Neural cell (in vitro differentiated cells): ENCODE results near the gene AMPH. TPM values are rescaled to one million over a fixed set of nuclear protein-coding genes. Genes with fewer than 3 reads are reported as not detected.
"Not testable (repeated sequence)": the region's sequence is repeated elsewhere in the genome, so short reads cannot be mapped to it uniquely, and the experiment has no call there.

Experiments
- H2AFZ ChIP-seq: fragments of 200-600, 300-800 bp; sonication (generic), shearing (Covaris generic); 2 replicates; pipeline ENCODE4 v1.6.0; 2014; ENCODE audit warnings: low read depth, mild to moderate bottlenecking, antibody characterized with exemption, low read length, moderate library complexity
- H3F3A ChIP-seq: fragments of 200-600 bp; shearing (Covaris generic); 2 replicates; pipeline ENCODE4 v1.6.1; 2016; ENCODE audit warnings: mild to moderate bottlenecking, moderate library complexity, mixed read lengths, antibody characterized with exemption, low read length; ENCODE audit not compliant: insufficient read depth, poor library complexity, severe bottlenecking
- H3K27ac ChIP-seq: fragments of 200-600, 300-800 bp; sonication (generic), shearing (Covaris generic); 2 replicates; pipeline ENCODE4 v1.5.1; 2014; ENCODE audit warnings: mild to moderate bottlenecking, low read length, moderate library complexity
- H3K27me3 ChIP-seq: fragments of 300-800, 200-600 bp; sonication (generic), shearing (Covaris generic); 2 replicates; pipeline ENCODE4 v1.6.0; 2014; ENCODE audit warnings: mild to moderate bottlenecking, low read depth, low read length, moderate library complexity; ENCODE audit not compliant: insufficient read depth
- H3K36me3 ChIP-seq: fragments of 300-800, 200-600 bp; sonication (generic), shearing (Covaris generic); 2 replicates; pipeline ENCODE4 v1.5.1; 2014; ENCODE audit warnings: mild to moderate bottlenecking, antibody characterized with exemption, low read length, moderate library complexity; ENCODE audit not compliant: insufficient read depth
- H3K4me2 ChIP-seq: fragments of 300-800, 200-600 bp; sonication (generic), shearing (Covaris generic); 2 replicates; pipeline ENCODE4 v1.6.0; 2014; ENCODE audit warnings: mild to moderate bottlenecking, low read length
- H3K4me3 ChIP-seq: fragments of 300-800, 200-600 bp; sonication (generic), shearing (Covaris generic); 2 replicates; pipeline ENCODE4 v1.5.1; 2014; ENCODE audit warnings: mild to moderate bottlenecking, low read length, moderate library complexity
- H3K79me2 ChIP-seq: fragments of 200-600 bp; shearing (Covaris generic); replicated peaks from 2 replicates; pipeline ENCODE4 v1.6.0; 2014; ENCODE audit warnings: mild to moderate bottlenecking, low read length, moderate library complexity; ENCODE audit not compliant: insufficient read depth
- H3K9ac ChIP-seq: fragments of 300-800, 200-600 bp; sonication (generic), shearing (Covaris generic); 2 replicates; pipeline ENCODE4 v1.6.1; 2016; ENCODE audit warnings: mild to moderate bottlenecking, low read length, mixed read lengths
- H3K9me2 ChIP-seq: fragments of 200-600 bp; shearing (Covaris generic); 2 replicates; pipeline ENCODE4 v1.6.1; 2016; ENCODE audit warnings: mild to moderate bottlenecking, low read length, mixed read lengths; ENCODE audit not compliant: insufficient read depth
- H3K9me3 ChIP-seq: fragments of 200-600, 300-800 bp; sonication (generic), shearing (Covaris generic); 2 replicates; pipeline ENCODE4 v1.6.1; 2016; ENCODE audit warnings: mild to moderate bottlenecking, mixed run types, low read length, moderate library complexity, mixed read lengths
- H4K20me1 ChIP-seq: fragments of 200-600 bp; shearing (Covaris generic); 2 replicates; pipeline ENCODE4 v1.6.1; 2016; ENCODE audit warnings: mild to moderate bottlenecking, mixed run types; ENCODE audit not compliant: insufficient read depth
- EP300 ChIP-seq: fragments of 450-650 bp; conservative IDR thresholded peaks from 2 replicates; pipeline ENCODE4 v1.6.1; 2014; ENCODE audit warnings: antibody characterized with exemption, mild to moderate bottlenecking, moderate library complexity; ENCODE audit not compliant: poor library complexity, severe bottlenecking
- EZH2 ChIP-seq: fragments of 200-600, 300-800 bp; shearing (Covaris generic), sonication (generic); IDR thresholded peaks from 2 replicates; pipeline ENCODE4 v1.6.1; 2014; ENCODE audit warnings: antibody characterized with exemption, low read length, borderline replicate concordance, mild to moderate bottlenecking; ENCODE audit not compliant: insufficient read depth, poor library complexity, severe bottlenecking
- MXI1 ChIP-seq: fragments of 450-650 bp; conservative IDR thresholded peaks from 2 replicates; pipeline ENCODE4 v1.6.1; 2014; ENCODE audit warnings: antibody characterized with exemption, mild to moderate bottlenecking; ENCODE audit not compliant: poor library complexity, severe bottlenecking
- REST ChIP-seq: IDR thresholded peaks from 2 replicates; pipeline ENCODE4 v1.6.1; 2012; ENCODE audit warnings: borderline replicate concordance
- TAF1 ChIP-seq: IDR thresholded peaks from 2 replicates; pipeline ENCODE4 v1.6.1; 2012; ENCODE audit warnings: low read depth
- polyA plus RNA-seq: library from polyadenylated mRNA; depleted of rRNA; stranded (reverse); fragments of >200 nt; gene quantifications from 2 replicates; pipeline ENCODE4 v1.2.3, GENCODE V29; 2014

AMPH gene
- polyA plus RNA-seq, 1 donor from 2014 or later = 33.7 TPM

DNA sequence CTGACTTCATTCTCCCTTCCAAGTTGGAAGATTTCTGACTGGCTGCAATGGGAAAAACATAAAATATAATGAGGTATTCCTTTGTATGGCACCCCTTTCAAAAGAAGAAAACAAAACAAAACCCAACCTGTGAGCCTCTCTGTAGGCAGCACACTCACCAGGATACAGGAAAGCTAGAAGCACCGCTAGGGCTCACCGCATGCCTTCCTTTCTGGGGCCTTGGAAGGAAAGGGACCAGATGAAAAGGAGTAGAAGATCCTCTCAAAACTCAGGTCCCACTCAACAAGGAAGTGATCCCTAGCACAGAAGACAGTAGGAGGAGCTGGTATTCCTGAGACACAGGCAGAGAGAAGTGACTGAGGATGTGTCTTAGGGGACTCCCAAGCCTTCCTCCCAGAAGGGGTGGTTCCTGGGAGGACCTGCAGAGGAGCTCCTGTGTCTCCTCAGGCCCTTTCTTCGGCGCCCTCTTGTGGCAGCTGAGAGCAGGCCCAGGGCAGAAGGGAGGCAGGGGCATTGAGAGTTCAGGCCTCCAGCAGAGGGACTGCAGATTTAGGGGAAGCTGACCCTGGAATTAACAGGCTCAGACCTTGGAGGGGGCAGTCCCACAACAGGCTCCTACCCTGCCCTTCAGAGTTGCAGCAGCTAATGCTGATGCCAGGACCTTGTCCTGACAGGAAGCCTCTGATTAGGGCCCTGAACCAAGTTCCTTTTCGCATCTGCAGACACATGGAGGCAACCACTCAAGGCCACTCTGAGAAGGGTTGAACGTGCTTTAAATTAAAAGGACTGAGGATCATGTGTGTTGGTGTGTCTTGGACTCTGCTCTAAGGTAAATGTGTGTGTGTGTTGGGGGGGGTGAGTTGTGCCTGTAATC is 285.6 kb downstream of the AMPH start:
- not testable (repeated sequence) for H3K27me3 ChIP-seq, H3K9me3 ChIP-seq, H4K20me1 ChIP-seq, H3K79me2 ChIP-seq, H3K4me2 ChIP-seq, H2AFZ ChIP-seq, H3K36me3 ChIP-seq, H3K27ac ChIP-seq, H3K9me2 ChIP-seq, H3F3A ChIP-seq, H3K9ac ChIP-seq, H3K4me3 ChIP-seq

DNA sequence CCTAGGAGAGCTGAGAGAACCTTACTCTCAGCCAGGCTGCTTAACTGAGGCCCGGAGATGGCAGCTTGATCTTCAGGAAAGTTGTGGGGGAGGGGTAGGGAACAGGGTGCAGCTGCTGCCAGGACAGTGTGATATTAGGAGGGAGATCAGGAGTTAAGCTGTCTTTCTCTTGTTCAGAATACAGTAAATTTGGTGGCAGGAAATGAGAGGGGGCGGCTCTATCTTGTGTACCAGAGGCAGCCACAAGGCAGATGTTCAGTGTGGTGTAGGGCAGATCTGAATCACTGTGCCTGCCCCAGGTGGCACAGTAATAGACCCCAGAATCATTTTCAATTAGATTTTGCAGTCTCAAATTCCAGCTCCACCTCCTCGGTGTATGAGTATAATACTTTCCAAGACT is 286.4 kb downstream of the AMPH start:
- H3K4me2 ChIP-seq, H3K9me2 ChIP-seq, H3K79me2 ChIP-seq, H4K20me1 ChIP-seq, H3K9ac ChIP-seq, H3K9me3 ChIP-seq, H2AFZ ChIP-seq, H3K36me3 ChIP-seq, H3K4me3 ChIP-seq, H3K27ac ChIP-seq, H3K27me3 ChIP-seq, H3F3A ChIP-seq: not testable (repeated sequence)

GRCh38 chr7:38342135-38342534 is 289.0 kb downstream of the AMPH start:
- H3K9ac ChIP-seq, H3K27me3 ChIP-seq: not testable (repeated sequence)

DNA sequence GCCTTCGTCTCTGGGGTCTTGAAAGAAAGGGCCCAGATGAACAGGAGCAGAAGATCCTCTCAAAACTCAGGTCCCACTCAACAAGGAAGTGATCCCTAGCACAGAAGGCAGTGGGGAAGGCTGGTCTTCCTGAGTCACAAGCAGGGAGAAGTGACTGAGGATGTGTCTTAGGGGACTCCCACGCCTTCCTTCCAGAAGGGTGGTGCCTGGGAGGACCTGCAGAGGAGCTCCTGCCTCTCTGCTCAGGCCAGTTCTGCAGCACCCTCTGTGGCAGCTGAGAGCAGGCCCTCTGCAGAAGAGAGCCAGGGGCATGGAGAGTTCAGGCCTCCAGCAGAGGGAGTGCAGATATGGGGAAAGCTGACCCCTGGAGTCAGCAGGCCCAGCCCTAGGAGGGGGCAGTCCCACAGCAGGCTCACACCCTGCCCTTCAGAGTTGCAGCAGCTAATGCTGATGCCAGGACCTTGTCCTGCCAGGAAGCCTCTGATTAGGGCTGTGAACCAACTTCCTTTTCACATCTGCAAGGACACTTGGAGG is 289.9 kb downstream of the AMPH start:
- not testable (repeated sequence) for H3K36me3 ChIP-seq, H2AFZ ChIP-seq

More at GRCh38 chr7:38342135-38342534, 289.0 kb downstream of the AMPH start:
- H3K9me3 ChIP-seq, H3K4me3 ChIP-seq, H3K27ac ChIP-seq, H3K79me2 ChIP-seq, H3F3A ChIP-seq, H3K4me2 ChIP-seq, H2AFZ ChIP-seq, H4K20me1 ChIP-seq, H3K9me2 ChIP-seq, H3K36me3 ChIP-seq: not testable (repeated sequence)

DNA sequence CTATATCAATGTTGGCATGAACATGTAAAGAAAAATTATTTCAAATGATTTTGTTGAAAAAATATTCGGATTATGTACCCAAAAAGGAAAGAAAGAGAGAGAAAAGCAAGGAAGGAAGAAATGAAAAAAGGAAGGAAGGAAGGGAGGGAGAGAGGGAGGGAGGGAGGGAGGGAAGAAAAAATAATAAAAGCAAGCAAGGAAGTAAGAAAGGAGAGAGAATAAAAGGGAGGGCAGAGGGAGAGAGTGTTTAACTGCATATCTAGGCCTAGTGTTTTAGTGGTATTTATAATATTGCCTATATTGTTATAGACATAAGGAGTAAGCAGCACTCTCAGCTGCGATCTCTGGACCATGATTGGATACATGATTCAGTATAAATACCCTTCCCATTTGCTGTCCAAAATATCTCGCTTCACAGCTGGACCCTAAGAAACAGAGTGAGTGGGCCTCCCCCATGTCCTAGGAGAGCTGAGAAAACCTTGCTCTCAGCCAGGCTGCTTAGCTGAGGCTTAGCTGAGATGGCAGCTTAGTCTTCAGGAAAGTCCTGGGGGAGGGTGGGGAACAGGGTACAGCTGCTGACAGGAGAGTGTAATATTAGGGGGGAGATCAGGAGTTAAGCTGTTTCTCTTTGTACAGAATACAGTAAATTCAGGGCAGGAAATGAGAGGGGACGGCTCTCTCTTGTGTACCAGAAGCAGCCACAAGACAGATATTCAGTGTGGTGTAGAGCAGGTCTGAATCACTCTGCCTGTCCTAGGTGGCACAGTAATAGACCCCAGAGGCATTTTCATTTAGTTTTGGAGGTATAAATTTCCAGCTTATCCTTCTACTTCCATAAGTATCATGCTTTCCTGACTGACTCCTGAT is 291.0 kb downstream of the AMPH start:
- H3K4me3 ChIP-seq = no peak overlapping the region
- H3K79me2 ChIP-seq = no peaks in the 10 kb centered on the region
- no peaks in the 10 kb centered on the region for H3K36me3 ChIP-seq
- no peaks in the 10 kb centered on the region for H4K20me1 ChIP-seq
- no peaks in the 10 kb centered on the region for H3K27me3 ChIP-seq
- H3K27ac ChIP-seq = no peak overlapping the region
- no peak overlapping the region for H2AFZ ChIP-seq
- H3K9me3 ChIP-seq = no peaks in the 10 kb centered on the region
- no peaks in the 10 kb centered on the region for H3K9me2 ChIP-seq
- H3F3A ChIP-seq = no peaks in the 10 kb centered on the region
- H3K4me2 ChIP-seq = no peak overlapping the region
- H3K9ac ChIP-seq = no peak overlapping the region
- TF ChIP-seq TAF1 = no peak
- no peak for TF ChIP-seq MXI1
- TF ChIP-seq EP300 = no peak
- TF ChIP-seq REST = no peak
- TF ChIP-seq EZH2 = no peak

More for the DNA sequence above, 289.9 kb downstream of the AMPH start:
- H3K27ac ChIP-seq, H4K20me1 ChIP-seq, H3K9me3 ChIP-seq, H3K27me3 ChIP-seq, H3F3A ChIP-seq, H3K4me3 ChIP-seq, H3K9ac ChIP-seq, H3K4me2 ChIP-seq, H3K79me2 ChIP-seq, H3K9me2 ChIP-seq: not testable (repeated sequence)
